HG02973 (cell line): ENCODE results near the gene PYGO2.

Source experiments
- ATAC-seq: cut with Tn5 transposase; IDR thresholded peaks from one replicate; pipeline ENCODE4 v1.9.1; 2021; ENCODE audit warnings: moderate library complexity; ENCODE audit not compliant: unreplicated experiment

PYGO2 gene

DNA sequence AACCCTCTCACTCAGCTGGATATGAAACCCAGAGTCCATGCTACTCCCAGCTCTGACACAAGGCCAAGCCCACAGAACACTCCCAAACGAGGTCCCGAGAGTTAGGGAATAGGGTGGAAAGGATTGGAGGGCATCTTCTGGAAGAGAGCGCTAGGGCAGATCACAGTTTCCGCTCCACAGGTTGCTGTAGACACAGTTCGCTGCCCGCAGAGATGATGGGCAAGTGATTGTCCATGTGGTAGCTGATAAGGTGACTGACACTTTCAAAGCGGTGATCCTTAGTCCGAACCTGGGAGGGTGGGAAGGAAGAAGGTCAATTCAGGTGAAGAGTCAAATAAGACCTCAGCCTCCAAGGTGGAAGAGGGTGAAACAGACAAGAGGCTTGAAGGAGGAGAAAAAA lies 2.1 kb upstream of the PYGO2 start:
- no peak for ATAC-seq

GRCh38 chr1:154962795-154963330 lies 1.3 kb upstream of the PYGO2 start:
- ATAC-seq = no peak

- ATAC-seq = no peak
Observed at GRCh38 chr1:154962156-154962749, 671 bp upstream of the PYGO2 start.

DNA sequence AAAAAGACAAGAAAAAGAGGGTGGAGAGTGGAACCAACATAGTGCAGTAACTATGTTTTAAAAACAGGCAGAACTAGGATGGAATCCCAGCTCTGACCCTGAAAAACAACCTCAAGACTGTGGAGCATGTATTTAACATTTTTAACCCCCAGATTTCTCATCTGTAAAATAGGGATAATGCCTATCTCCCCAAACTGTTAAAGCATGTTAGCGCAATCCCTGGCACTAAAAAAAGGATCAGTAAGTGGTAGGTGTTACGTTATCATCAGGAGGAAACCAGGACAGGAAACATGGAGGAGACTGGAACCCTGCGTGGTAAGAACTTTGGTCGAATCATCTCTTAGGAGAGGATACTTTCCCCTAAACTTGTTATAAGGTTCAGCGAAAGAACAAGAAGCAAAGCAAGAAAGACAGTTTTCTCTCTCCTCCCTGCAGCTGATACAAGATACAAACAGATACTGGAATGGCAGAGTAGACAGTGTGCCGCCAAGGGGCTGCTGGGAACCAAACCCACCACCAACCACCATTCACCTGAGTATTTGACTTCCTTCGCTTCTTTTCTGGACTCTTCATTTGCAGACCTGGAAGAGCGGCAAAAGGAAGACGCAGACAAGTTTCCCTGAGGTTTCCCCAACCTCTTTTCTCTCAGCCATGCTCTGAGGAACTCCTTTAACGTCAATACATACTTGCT lies 991 bp downstream of the PYGO2 start:
- no peak for ATAC-seq

GRCh38 chr1:154959426-154959780 lies 2.2 kb downstream of the PYGO2 start:
- ATAC-seq = no peak

- no peak for ATAC-seq
Observed at GRCh38 chr1:154958681-154959425, 2.7 kb downstream of the PYGO2 start.

DNA sequence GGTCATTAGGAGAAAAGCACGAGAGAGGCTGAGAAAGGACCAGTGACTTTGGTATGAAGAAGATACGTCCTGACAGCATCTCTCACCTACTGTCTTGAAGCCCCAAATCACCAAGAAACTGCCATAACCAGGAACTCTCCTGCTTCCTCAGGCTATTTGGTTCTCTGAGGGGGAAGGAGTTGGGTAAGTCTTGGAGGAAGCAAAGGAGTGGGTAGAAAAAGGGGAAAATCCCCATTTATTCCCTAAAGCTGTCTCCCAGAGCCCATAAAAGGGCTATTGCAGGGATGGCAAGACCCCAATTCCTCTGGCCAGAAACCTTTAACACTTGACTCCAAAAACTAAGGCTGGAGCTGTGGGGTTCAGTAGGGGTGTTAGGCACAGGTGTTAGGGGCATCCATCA lies 3.5 kb downstream of the PYGO2 start:
- no peak for ATAC-seq

- ATAC-seq = no peak
Observed at GRCh38 chr1:154957091-154957657, 4.4 kb downstream of the PYGO2 start.

DNA sequence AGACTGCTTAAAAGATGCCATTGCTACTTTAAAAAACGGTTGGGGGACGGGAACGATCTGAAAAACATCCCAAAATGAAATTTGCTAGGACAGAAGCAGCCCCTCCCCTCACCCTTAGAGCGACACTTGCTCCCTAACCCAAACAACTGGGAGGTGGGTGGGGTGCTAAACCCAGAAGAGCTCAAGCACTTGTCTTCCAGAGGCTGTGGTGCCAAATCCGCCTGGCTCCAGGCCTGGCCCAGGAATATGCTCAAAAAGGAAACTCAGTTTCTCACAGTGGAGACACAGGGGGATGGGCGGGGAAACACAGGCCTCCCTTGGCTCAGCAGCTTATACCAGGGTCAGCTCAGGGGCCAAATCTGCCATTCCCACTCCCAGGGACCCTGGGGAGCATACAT lies 5.0 kb downstream of the PYGO2 start:
- ATAC-seq = no peak

DNA sequence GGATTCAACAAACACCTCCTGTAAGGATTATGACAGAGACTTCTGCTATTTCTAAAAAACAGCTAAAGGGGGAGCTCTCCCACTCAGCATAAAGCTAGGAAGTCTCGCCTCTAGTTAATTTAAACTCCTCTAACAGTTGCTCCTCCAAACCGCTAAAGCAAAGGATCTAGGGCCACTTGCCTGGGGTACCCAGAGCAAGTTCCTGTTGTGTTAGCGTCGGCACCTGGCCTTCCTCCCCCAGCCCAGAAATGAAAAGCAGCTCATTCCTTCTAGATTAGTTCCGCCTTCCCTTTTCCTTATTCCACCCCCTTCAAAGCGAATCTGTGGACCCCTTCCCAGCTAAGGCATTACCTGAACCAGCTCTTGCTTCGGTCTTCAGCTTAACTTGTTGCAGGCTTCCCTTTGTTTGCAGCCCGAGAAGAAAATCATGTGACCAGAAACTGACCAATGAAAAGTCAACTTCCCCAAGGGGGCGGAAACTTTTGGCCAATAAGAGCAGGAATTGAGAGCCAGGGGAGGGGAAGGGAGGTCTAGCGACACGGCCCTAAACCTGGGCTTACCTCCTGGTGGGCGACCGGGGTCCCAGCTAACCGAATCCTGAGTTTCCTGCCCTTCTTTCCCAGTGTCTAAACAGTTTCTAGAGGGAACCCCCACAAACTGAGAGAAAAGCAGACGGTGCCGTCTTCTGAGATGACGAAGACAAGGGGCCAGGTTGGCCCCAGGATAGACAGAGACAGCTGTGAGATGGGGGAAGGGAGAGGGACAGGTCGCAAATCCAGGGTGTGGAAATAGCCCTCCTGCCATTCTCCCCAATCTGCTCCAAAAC lies 5.7 kb downstream of the PYGO2 start, which contains the start of gene PBXIP1:
Gene PBXIP1 (minus strand): TSS at position 382 of the 826 bp plus-strand sequence. CDS start 2,378 bp downstream, outside the sequence.
- ATAC-seq = peak; percentile 42

DNA sequence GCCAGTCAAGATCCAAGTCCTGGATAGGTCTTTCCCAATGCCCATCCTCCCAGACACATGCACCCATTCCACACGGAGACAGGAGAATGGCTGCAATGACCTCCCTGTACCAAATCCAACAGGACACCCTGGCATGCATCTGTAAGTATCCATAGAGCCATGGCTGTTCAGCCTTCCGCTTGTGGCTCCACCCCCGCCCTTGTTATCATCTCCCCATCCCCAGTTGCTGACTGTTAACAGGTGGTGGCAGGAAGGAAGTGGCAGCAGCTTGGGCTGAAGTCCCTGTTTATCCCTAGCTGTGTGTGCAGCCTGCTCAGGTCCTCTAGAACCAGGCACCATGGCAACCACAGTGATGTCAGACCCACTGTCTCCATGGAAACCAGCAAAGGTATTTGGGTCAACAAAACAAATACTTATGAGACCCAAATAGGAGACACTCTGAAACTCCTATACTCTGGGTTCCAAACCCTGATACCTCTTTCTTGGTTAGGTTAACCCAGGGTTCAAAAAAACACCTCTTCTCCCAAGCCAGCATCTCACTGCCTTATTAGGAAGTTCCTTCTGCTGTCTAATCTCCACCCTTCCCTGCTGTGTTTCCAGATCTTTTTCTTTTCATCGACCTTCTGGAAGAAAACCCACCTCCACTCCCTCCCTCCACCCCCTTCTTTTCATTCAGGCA lies 6.4 kb downstream of the PYGO2 start:
- ATAC-seq = peak; percentile 64

DNA sequence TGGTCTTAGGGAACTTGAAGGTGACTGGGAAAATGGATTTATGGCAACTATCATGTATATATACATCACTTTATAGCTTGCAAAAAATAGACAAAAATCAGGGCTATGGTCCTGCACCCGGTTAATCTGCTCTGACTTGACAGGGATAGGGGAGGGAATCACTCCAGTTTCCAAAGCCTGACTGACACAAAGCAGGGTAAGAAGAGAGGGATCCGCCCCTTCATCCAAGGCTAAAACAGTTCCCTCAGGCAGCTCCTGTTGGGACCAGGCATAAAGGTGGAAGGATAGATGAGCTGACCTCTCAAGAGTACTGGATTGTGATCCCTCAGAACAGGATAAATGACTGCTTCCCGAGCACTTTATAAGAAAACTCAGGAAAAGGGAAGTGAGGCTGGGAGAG lies 7.0 kb downstream of the PYGO2 start:
- no peak for ATAC-seq

GRCh38 chr1:154953611-154954038 lies 8.0 kb downstream of the PYGO2 start:
- ATAC-seq = no peak

GRCh38 chr1:154952664-154953063 lies 8.9 kb downstream of the PYGO2 start:
- ATAC-seq = no peak

DNA sequence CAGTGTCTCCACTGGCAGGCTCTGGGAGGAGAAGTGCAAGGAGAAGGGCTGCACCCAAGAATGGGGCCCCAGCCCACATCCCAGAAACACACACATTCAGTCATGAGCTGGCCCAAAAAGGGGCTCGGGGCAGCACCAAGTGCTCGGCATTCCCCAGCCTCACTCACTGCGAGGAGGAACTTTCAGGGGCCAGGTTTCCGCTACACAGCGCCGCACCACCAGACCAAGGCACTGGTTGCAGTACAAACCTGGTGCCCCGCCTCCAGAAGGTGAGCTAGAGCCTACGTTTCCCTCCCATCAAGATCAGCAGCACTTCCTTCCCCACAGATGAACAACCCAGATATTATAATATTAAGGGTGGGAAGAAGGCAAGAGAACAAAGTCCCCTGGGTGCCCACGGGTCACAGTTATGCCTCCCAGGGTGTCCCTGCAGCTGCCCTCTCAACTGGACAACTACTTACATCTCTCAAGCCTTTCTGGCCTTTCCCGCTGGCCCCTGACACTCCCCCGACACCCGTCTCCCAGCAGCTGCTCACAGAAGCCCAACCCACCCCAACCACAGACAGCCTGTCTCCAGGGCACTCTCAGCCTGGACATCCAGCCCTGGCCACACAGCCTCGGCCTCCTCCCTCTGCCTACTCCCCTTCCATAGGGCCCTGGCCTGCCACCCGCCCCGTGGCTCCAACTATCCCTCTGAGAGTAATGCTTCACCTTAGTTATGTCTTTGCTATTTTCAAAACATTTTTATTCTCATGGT lies 9.5 kb downstream of the PYGO2 start:
- no peak for ATAC-seq

DNA sequence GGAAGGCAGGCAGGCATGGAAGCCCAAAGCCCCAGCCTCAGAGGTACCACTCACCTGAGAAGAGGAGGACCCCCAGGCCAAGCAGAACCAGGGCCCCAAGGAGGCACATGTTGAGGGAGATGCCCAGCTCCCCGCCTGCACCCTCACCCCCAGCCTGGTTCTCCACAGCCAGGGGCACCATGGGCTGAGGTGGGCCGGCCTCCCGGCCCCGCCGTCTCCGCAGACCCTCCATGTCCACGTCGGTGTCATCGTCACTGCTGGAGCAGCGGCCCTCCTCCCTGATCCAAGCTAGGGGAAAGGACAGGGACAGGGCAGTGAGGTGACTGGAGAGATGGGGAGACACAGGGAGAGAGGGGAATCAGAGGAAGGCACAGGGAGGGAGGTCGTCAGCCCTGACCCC lies 13.5 kb downstream of the PYGO2 start:
- no peak for ATAC-seq

DNA sequence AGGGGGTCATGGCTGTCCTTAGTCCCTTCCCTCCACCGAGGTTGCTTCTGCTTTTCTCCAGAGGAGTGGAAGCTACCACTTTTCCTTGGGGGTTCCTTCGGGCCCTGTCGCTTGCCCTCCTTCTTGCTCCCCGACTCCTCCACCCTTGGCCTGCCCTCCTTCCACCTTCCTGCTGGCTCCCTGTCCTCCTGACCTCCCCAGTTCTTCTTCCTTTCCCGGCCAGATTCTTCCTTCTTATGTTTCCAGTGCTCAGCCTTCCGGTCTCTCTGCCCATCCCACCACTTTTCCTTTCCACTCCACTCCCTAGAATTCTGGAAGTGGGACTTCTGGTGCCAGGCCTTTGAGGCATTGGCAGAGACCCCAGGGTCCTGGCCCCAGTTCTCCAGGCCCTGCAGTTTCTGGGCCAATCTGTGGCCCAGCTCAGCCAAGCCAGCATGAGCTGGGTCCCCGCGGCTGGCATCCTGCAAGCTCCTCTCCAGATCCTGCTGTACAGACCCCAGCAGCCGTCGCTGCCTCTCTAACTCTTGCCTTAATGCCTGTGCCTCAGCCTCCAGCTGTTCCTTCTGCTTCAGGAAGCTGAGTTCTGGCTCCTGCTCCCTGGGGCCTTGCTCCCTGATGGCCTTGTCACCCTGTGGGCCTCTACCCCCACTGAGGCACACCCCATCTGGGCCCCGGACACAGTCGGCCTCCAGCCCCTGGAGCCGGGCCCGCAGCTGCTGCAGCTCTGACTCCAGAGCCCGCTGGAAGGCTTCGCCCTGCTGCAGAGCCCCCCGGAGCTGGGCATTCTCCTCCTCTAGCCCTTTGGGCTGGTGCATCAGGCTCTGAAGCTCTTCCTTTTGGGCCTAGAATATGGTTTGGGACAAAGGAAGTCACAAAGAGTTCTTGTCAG lies 15.4 kb downstream of the PYGO2 start:
- no peak for ATAC-seq
